B cell (primary cell): ENCODE measurements around the gene NR2E3. TPM values are rescaled to one million over a fixed set of nuclear protein-coding genes. Genes with fewer than 3 reads are reported as not detected.

ENCODE experiments used
- ATAC-seq: fragments of 200-7000 bp; cut with Tn5 transposase; one replicate; pipeline ENCODE4 v1.10.0; 2021; ENCODE audit warnings: low read depth, mild to moderate bottlenecking, moderate number of reproducible peaks, moderate library complexity
- CTCF ChIA-PET: fragments of 350-600 bp; sonication (Branson Sonifier 250); formaldehyde crosslinking; loops from one replicate; lab custom pipeline; 2021; ENCODE audit warnings: antibody characterized with exemption, inconsistent platforms; lab: Charles Lee
- POLR2A ChIA-PET: fragments of 350-600 bp; sonication (Branson Sonifier 250); formaldehyde crosslinking; loops from one replicate; lab custom pipeline; 2021; ENCODE audit warnings: antibody characterized with exemption; lab: Charles Lee
- DNase-seq: peaks from one replicate; pipeline ENCODE4 v3.0.0; 2013
- H2AFZ ChIP-seq: 2 replicates; pipeline ENCODE4 v1.6.1; 2012; ENCODE audit warnings: mild to moderate bottlenecking, low read depth, low read length; ENCODE audit not compliant: insufficient read depth, poor library complexity, severe bottlenecking
- H3K27ac ChIP-seq, 2 donors: 1 replicate in 1 of 2; 2 replicates in 1 of 2; pipeline ENCODE4 v1.5.1; 2012 to 2013; ENCODE audit warnings: low read length in 2 of 2, mild to moderate bottlenecking in 2 of 2, moderate library complexity in 1 of 2
- H3K27me3 ChIP-seq, 4 experiments: fragments of 200-600 bp in 1 of 4; sonication (generic) in 1 of 4; replicated peaks in 1 of 4; 1 replicate in 2 of 4; 2 replicates in 2 of 4; pipeline versions ENCODE4 v1.6.1 to v1.7.0; 2013 to 2016; ENCODE audit warnings: low read length in 3 of 4, mild to moderate bottlenecking in 2 of 4, mixed read lengths in 1 of 4, moderate library complexity in 1 of 4; ENCODE audit not compliant: insufficient read depth in 4 of 4, control insufficient read depth in 3 of 4; ENCODE audit errors: control extremely low read depth in 1 of 4
- H3K36me3 ChIP-seq, 2 experiments: replicated peaks in 1 of 2; 1 replicate in 1 of 2; 2 replicates in 1 of 2; pipeline versions ENCODE4 v1.6.1 to v1.7.1; 2013; ENCODE audit warnings: low read length in 1 of 2; ENCODE audit not compliant: insufficient read depth in 2 of 2, control insufficient read depth in 1 of 2; ENCODE audit errors: control extremely low read depth in 1 of 2, extremely low read depth in 1 of 2
- H3K4me1 ChIP-seq, 2 donors: fragments of 200-600 bp in 1 of 2; sonication (generic) in 1 of 2; 1 replicate in 1 of 2; 2 replicates in 1 of 2; pipeline versions ENCODE4 v1.5.1 to v1.6.1; 2013 to 2017; ENCODE audit warnings: low read length in 2 of 2; ENCODE audit not compliant: control insufficient read depth in 2 of 2, insufficient read depth in 2 of 2
- H3K4me2 ChIP-seq: replicated peaks from 2 replicates; pipeline ENCODE3; 2012; ENCODE audit warnings: mild to moderate bottlenecking, low read depth, low read length; ENCODE audit not compliant: poor library complexity, severe bottlenecking
- H3K4me3 ChIP-seq, 5 experiments: fragments of 200-600 bp in 1 of 5; sonication (generic) in 1 of 5; 1 replicate in 3 of 5; 2 replicates in 2 of 5; pipeline versions ENCODE4 v1.5.1 to v1.7.0; 2011 to 2016; ENCODE audit warnings: low read length in 4 of 5, mild to moderate bottlenecking in 4 of 5, low read depth in 2 of 5, control low read depth in 1 of 5, moderate library complexity in 1 of 5; ENCODE audit not compliant: insufficient read depth in 1 of 5; ENCODE audit errors: control extremely low read depth in 1 of 5, extremely low read depth in 1 of 5
- H3K79me2 ChIP-seq: fragments of 200-600 bp; sonication (generic); one replicate; pipeline ENCODE4 v1.6.0; 2016; ENCODE audit warnings: low read length; ENCODE audit not compliant: control insufficient read depth, insufficient read depth
- H3K9ac ChIP-seq: fragments of 200-600 bp; sonication (generic); 2 replicates; pipeline ENCODE4 v1.6.1; 2017; ENCODE audit warnings: mild to moderate bottlenecking, low read length, moderate library complexity
- H3K9me3 ChIP-seq, 3 donors: one replicate each; pipeline versions ENCODE4 v1.6.1 to v1.7.1; 2013; ENCODE audit warnings: low read length in 2 of 3; ENCODE audit not compliant: control insufficient read depth in 2 of 3, insufficient read depth in 1 of 3; ENCODE audit errors: control extremely low read depth in 1 of 3
- H4K20me1 ChIP-seq: 2 replicates; pipeline ENCODE4 v1.6.0; 2012; ENCODE audit warnings: mild to moderate bottlenecking, low read length; ENCODE audit not compliant: insufficient read depth, control insufficient read depth, poor library complexity, severe bottlenecking
- H3K27ac Mint-ChIP-seq: one replicate; pipeline ENCODE4 v1.8.0; 2021; ENCODE audit warnings: mixed read lengths
- H3K27me3 Mint-ChIP-seq: one replicate; pipeline ENCODE4 v1.8.0; 2021; ENCODE audit warnings: mixed read lengths
- H3K4me1 Mint-ChIP-seq: one replicate; pipeline ENCODE4 v1.8.0; 2021; ENCODE audit warnings: mixed read lengths
- H3K4me3 Mint-ChIP-seq: one replicate; pipeline ENCODE4 v1.8.0; 2021; ENCODE audit warnings: mixed read lengths
- H3K9me3 Mint-ChIP-seq: one replicate; pipeline ENCODE4 v1.8.0; 2022; ENCODE audit warnings: mixed read lengths; ENCODE audit not compliant: insufficient read depth
- CTCF ChIP-seq: fragments of 200-600 bp; IDR thresholded peaks from one replicate; pipeline ENCODE4 v1.8.0; 2022; ENCODE audit warnings: antibody characterized with exemption, mild to moderate bottlenecking
- EZH2 ChIP-seq: IDR thresholded peaks from 2 replicates; pipeline ENCODE4 v1.6.1; 2012; ENCODE audit warnings: borderline replicate concordance, low read depth, mild to moderate bottlenecking, moderate library complexity, low read length; ENCODE audit not compliant: insufficient read depth, poor library complexity, severe bottlenecking
- WGBS: methylation state at CpG from one replicate; pipeline ENCODE4 v1.1.5; 2013; ENCODE audit warnings: missing lambda C conversion rate; ENCODE audit not compliant: insufficient coverage; 5-methylcytosine and 5-hydroxymethylcytosine counted together
- intact Hi-C: fragments of 100-400 bp; cut with micrococcal nuclease; formaldehyde crosslinking; loops from one replicate; pipeline ENCODE4 v1.10.0; 2022
- polyA plus RNA-seq: library from polyadenylated mRNA; depleted of rRNA; stranded (reverse); fragments of >200 nt; gene quantifications from 2 replicates; pipeline ENCODE4 v1.2.3, GENCODE V29; 2012
- total RNA-seq, 2 donors: library from RNA; stranded (reverse); fragments of 120-200 nt in 1 of 2; gene quantifications; 1 replicate in 1 of 2; 2 replicates in 1 of 2; pipeline versions ENCODE4 v1.2.3 to v1.2.4, GENCODE V29; 2013 to 2022

The NR2E3 gene
- total and polyA plus RNA-seq, 2 donors (not counting 1 experiment from before 2014, with no cell fraction given) = not detected

GRCh38 chr15:71815301-71815700, 4.9 kb downstream of the NR2E3 start:
- Histone ChIP-seq H3K9me3 (peaks cover 0 to 6% (median 4%) of the 10 kb centered on the region in 3 donors), H3K36me3 (no peaks in the 10 kb centered on the region), H3K27ac (no peak overlapping the region), H3K79me2 (no peaks in the 10 kb centered on the region), H3K4me2 (no peak overlapping the region), H3K9ac (no peak overlapping the region), H3K4me3 (no peak overlapping the region), H4K20me1 (no peaks in the 10 kb centered on the region), H2AFZ (no peak overlapping the region), H3K4me1 (no peaks in the 10 kb centered on the region), H3K27me3 (no peaks in the 10 kb centered on the region)
- TF ChIP-seq CTCF (no peak), EZH2 (no peak)
- ATAC-seq = no peak
- peaks cover 6% of the 10 kb centered on the region for H3K9me3 Mint-ChIP-seq
- DNase-seq = no peak
- ChIA-PET POLR2A (no interaction called here), CTCF (no interaction called here)
- no peak overlapping the region for H3K27ac Mint-ChIP-seq
- intact Hi-C loops = no loop called here
- no peak overlapping the region for H3K4me3 Mint-ChIP-seq
- H3K4me1 Mint-ChIP-seq = no peaks in the 10 kb centered on the region
- H3K27me3 Mint-ChIP-seq = no peaks in the 10 kb centered on the region
- 100% methylated on average over 1 of the region's 3 CpGs for WGBS

GRCh38 chr15:71817351-71817750, 7.0 kb downstream of the NR2E3 start:
- CTCF ChIA-PET = no interaction called here
- H2AFZ ChIP-seq = no peak overlapping the region
- no peak overlapping the region for H3K9ac ChIP-seq
- H3K4me3 Mint-ChIP-seq = no peak overlapping the region
- H3K9me3 ChIP-seq = peaks cover 0 to 20% (median 15%) of the 10 kb centered on the region in 3 donors
- H3K4me1 ChIP-seq = no peaks in the 10 kb centered on the region
- 96% methylated on average over 8 of the region's 13 CpGs for WGBS
- no peaks in the 10 kb centered on the region for H3K79me2 ChIP-seq
- H3K4me3 ChIP-seq = no peak overlapping the region
- no peaks in the 10 kb centered on the region for H3K4me1 Mint-ChIP-seq
- no peak for ATAC-seq
- peaks cover 19% of the 10 kb centered on the region for H3K9me3 Mint-ChIP-seq
- H3K27me3 ChIP-seq = no peaks in the 10 kb centered on the region
- no peaks in the 10 kb centered on the region for H4K20me1 ChIP-seq
- H3K27ac ChIP-seq = no peak overlapping the region
- POLR2A ChIA-PET = no interaction called here
- H3K36me3 ChIP-seq = no peaks in the 10 kb centered on the region
- no peak for TF ChIP-seq EZH2
- no peak for TF ChIP-seq CTCF
- no peak overlapping the region for H3K27ac Mint-ChIP-seq
- intact Hi-C loops = no loop called here
- no peak for DNase-seq
- H3K4me2 ChIP-seq = no peak overlapping the region
- H3K27me3 Mint-ChIP-seq = no peaks in the 10 kb centered on the region
